Renal pelvis (tissue), 4 donors: ENCODE measurements around the gene CYP26A1. TPM values are rescaled to one million over a fixed set of nuclear protein-coding genes. Genes with fewer than 3 reads are reported as not detected.
"Not testable (repeated sequence)": the region's sequence is repeated elsewhere in the genome, so short reads cannot be mapped to it uniquely, and the experiment has no call there.

Source experiments
- DNase-seq: peaks from one replicate; pipeline ENCODE4 v3.0.0-alpha.2; 2013
- polyA plus RNA-seq, 3 donors: library from polyadenylated mRNA; unstranded; fragments of 120-200 nt; gene quantifications; one replicate each; pipeline ENCODE4 v1.2.1, GENCODE V29; 2013; ENCODE audit not compliant: insufficient read length in 3 of 3

CYP26A1 gene
- polyA plus RNA-seq, 3 donors = 0.30 TPM; not detected in 2

DNA sequence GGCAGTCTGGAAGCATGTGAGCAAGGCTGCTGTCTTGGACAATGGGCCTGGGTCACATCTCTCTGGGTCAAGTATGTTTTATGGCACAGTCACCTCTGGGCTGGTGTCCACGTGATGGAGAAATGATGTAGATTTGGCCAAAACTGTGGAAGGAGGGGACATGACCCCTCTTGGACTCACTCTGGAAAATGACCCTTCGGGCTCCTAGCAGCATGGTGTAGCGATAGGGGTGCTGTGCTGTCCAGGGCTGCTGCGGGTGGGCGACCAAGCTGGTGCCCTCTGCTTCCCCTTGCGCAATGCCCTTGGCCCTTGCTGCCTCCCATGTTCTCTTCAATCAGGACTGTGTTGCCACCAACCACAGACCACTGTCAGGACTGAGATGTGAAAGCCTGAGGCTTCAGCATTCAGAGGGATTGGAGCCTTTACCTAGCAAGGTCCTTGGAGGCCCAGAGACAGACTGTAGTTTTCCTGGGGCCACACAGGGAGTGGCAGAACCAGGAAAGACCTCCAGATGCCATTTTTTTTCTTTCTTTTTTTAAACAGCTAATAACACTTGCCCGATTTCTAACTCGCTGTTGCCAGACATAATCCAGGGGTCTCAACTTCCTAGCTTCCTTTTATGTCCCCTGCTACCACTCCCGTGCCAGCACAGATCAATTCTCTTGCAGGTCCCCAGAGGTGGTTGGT, 6.1 kb downstream of the CYP26A1 start:
- no peak for DNase-seq

DNA sequence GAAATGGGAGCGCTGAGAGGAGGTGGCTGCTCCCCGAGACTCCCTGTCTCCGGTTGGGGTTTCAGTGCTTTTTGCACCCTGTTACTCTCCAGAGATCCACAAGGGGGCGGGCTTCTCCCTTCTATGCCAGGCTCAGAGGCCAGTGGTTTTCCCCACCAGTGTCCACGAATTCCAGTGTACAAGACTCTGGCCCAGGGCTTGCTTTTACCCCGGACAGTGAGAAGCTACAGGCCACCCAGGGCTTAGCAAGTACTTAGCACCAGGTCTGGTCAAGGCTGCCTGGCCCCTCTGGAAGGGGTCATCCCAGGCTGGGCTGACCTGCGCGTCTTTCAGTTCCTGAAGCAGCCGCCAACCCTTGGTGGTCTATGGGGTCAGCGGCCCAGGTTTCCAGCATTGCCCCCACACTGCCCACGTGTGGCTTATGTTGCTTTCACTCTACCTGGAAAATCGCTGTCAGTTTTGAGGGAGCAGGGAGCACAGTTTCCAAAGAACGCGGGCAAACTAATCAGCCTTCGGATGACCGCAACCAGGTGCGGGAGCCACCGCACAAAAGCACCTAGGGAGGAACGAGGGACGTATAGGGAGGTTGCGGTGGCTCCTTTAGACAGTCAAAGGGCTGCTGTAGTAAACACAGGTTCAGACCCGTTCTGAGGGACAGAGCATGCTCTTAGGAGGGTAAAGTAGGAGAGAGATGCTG, 6.8 kb downstream of the CYP26A1 start:
- no peak for DNase-seq

DNA sequence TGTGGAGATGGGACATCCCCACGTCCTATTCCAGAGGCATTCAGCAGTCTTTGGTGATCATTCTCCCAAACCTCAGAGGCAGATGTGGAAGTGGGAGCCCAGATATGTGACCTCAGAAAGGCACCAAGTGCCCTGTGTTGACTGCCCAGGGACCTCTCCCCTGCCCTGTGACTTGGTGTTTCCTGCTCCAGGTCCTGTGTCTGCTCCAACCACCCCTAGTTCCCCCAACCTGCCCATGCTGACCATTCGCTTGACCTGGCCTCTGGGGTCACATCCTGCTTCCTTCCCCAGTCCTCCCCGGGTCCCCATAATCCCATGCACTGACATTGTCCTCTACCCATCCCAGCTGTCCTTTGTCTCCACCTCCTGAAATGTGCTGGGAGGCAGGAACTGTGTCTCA, 7.6 kb downstream of the CYP26A1 start:
- no peak for DNase-seq

DNA sequence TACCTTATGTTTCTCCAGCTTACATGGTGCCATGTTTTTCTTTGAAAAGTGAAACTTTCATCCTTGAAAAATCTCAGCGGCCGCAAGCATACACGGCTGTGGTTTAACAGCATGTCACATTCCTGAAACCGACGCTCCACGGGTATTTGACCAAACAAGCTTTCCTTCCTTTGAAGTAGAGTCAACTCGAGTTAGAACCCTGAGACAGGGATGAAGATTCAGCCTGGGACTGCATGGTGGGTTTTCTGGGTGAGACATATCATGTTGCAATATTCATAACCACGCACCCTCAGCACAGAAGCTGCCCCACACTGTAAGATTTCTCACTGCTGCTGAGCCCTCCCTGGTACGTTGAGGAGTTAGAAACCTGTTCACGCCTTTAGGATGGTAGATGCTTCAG, 8.1 kb downstream of the CYP26A1 start:
- DNase-seq = no peak

DNA sequence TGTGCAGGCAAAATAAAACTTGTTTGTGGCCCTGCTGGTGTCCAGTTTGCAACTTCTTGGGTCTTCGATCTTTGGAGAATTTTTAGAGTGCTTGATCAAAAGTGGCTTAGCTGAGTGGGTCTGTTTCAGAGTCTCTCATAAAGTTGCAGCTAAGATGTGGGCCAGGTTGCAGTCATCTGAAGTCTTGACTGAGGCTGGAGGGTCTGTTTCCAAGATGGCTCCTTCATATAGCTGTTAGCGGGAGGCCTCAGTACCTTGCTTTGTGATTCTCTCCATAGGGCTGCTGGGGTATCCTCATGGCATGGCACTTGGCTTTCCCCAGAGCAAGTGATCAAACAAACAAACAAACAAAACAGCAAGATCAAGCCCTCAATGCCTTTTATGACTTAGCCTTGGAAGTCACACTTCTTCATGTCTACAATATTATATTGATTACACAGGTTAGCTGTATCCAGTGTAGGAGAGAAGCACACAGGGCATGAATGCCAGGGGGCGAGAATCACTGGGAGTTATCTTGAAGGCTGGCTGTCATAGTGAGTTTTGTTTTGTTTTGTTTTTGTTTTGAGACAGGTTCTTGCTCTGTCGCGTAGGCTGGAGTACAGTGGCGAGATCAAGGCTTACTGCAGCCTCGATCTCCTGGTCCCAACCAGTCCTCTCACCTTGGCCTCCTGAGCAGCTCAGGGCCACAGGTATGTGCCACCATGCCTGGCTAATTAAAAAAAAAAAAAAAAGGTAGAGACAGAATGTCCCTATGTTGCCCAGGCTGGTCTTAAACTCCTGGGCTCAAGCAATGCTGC, 10.2 kb downstream of the CYP26A1 start:
- no peak for DNase-seq

DNA sequence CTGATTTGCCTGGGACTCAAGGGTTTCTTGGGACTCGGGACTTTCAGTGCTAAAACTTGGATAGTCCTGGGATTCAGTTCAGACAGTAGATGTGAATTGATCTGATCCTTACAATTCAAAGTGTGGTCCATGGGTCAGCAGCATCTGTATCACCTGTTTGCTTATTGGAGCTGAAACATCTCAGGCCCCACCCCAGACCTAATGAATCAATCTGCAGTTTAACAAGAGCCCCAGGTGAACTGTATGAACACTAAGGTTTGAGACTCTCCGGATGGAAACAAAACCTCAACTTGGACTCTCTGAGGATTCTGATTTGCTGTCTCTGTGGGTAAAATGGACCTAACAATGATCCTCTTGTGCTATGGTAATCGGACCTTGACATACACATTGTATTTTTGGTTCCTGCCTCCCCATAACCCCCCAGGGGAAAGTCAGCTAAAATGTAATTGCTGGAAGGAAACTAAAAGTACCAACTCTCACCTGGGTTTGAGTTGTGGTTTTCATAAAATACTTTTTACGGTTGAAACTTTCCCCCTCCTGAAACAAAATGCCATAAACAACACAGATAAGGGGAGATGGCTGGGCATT, 11.7 kb downstream of the CYP26A1 start:
- DNase-seq = no peak

DNA sequence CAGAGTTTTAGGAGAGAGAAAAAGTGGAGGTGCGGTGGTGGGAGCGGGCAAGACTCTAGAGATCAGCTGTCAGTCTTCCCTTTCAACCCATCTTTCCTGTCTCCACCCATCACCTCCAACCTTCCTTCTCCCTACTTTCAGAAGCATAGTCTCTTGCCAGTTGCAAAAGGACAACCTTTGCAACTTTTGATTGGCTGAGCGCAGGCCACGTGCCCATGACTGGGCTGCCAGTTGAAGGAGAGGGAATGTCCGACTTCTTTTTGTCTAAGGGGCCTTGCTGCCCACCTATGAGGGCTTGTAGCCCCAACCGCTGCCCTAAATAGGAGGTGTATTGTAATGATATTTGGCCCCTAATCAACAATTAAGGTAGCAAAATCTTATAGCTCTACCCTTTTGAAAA, 12.6 kb downstream of the CYP26A1 start:
- DNase-seq = no peak

DNA sequence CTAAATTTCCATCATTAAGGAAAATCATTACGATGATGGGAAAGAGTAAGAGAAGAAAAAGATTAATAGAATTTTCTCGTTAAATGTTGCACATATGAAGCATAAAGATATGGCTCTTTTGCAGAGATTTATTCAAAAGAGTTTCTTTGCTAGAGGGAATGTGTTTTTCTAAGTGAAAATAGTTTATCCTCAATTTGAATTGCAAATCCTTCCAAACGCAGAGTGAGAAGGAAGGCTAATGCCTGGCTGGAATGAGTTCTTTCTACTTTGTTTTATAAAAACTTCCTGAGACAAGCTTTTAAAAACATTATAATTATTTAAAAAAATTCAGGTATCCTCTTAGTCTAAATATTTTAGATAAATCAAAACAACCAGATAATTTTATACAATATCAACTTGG, 14.2 kb downstream of the CYP26A1 start:
- no peak for DNase-seq

DNA sequence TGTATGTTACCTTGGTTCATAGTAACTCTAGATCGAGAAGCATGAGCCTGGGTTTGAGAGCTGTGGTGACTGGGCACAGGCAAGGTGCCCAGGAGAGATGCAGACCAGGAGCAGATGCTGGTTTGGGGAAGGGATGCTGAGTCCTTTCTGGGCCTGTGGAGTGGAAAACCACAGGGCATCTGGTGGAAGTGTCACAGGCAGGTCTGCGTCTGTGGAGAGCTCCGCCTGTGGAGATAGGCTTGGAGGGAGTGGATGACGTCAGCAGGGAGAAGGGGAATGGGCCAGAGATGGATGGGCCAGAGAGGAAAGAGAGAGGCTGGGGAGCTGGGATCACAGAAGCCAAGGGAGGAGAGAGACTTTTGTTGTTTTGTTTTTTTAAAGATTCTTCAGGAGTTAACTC, 14.8 kb downstream of the CYP26A1 start:
- no peak for DNase-seq

DNA sequence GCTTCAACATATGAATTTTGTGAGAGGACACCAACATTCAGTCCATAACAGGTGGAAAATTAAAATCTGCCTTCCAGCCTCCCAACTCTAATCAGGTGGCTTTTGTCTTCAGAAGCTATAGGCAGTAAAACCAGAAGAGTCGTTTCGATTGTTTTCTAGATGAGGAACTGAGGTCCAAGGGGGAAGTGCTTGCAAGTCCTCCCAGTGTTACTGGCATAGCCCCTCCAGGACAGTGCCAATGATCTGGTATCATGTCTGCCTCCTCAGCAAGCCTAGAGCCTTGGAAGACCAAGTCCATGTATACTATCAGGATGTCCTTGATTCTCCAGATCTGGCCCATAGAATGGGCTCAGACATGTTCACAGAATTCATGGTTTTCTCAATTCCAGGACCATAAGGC, 16.9 kb downstream of the CYP26A1 start:
- no peak for DNase-seq

DNA sequence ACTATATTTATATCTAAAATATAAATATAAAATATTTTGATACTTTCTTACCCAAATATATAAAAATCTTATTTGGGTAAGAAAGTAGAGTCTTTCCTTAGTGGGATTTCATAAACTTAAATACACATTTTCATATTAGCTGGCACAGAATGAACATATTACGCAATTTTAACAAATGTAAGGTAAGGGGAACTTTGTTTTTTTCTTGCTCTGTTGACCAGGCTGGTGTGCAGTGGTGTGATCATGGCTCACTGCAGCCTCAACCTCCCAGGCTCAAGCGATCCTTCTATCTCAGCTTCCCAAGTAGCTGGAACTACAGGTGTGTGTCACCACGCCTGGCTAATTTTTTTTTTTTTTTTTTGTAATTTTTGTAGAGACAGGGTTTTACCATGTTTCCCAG, 18.3 kb downstream of the CYP26A1 start:
- no peak for DNase-seq

DNA sequence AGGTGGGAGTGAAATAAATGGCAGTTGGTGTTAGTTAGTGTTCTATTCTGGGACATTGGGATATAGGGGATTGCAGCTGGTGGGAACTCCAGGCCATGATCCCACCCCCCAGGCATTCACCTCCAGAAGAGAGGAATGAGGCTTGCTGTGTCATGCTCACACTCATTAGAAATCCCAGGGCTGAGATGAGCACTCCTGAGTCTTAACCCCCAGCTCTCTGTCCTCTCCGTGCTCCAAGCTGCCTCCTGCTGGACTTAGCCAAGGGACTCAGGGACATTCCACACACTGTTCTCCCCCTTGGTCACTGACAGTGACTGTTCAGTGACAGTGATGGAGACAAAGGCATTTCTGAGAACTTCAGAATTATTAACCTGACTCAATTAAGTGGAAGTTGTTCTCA, 21.5 kb downstream of the CYP26A1 start:
- DNase-seq = no peak

DNA sequence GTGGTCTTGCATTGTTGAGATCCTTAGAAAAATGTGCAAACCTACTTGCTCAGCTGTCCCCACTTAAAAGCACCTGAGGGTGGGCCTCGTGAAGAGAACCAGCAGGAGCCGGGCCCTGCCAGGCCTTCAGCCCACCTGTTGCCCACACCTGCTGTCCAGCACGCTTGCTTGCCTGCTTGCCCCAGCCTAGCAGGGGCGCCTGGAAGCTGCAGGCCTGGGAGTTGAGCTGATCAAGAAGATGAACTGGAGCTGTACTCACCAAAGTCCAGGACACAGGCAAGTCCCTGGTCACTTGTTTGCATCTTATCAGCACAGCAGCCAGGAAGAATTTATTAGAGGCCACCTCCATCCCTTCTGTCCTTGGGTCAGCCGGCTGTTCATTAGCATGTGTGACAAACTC, 23.2 kb downstream of the CYP26A1 start:
- no peak for DNase-seq

DNA sequence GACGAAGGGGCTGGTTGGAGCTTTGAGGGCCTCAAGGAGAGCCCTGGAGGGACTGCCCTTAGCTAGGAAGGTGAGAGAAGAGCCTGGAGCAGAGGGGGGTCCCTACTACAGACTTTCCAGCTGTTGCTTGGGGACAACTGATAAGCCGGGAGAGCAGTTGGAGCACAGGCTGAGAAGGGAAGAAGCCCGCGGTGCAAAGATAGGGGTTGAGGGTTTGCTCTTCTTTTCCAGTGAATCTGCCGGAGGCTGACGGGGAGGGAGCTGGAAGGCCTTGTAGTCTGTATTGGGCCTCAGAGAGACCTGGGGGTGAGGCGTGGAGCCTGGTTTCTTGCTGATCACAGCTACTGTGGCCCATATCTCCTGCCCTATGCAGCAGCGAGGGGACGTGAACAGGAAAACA, 23.7 kb downstream of the CYP26A1 start:
- no peak for DNase-seq

DNA sequence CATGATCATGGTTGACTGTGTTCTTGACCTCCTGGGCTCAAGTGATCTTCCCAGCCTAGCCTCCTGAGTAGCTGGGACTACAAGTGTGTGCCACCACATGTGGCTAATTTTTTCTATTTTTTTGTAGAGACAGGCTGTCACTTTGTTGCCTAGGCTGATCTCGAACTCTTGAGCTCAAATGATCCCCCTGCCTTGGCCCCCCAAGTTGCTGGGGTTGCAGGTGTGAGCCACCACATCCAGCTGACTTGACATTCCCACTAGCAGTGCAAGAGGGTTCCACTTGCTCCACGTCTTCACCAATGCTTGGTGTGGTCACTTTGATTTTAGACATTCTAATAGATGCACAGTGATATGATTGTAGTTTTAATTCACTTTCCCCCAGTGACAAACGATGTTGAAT, 25.1 kb downstream of the CYP26A1 start:
- DNase-seq = no peak

DNA sequence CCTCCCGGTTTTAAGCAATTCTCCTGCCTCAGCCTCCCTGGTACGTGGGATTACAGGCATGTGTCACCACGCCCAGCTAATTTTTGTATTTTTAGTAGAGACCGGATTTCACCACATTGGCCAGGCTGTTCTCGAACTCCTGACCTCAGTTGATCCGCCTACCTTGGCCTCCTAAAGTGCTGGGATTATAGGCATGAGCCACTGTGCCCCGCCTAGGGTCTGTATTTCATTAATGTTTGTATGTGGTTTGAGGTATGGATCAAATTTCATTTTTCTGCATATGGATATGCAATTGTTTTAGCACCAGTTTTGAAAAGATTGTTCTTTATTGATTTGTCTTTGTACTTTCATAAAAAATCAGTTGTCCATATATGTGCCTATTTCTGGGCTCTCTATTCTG, 26.0 kb downstream of the CYP26A1 start:
- DNase-seq = no peak

DNA sequence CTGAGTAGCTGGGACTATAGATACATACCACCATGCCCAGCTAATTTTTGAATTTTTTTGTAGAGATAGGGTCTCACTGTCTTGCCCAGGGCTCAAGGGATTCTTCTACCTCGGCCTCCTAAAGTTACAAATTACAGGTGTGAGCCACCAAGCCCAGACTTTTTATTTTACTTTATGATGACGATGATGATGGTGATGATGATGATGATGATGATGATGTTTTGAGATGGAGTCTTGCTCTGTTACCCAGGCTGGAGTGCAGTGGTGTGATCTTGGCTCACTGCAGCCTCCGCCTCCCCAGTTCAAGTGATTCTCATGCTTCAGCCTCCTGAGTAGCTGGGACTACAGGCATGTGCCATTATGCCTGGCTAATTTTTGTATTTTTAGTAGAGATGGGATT, 27.5 kb downstream of the CYP26A1 start:
- not testable (repeated sequence) for DNase-seq

DNA sequence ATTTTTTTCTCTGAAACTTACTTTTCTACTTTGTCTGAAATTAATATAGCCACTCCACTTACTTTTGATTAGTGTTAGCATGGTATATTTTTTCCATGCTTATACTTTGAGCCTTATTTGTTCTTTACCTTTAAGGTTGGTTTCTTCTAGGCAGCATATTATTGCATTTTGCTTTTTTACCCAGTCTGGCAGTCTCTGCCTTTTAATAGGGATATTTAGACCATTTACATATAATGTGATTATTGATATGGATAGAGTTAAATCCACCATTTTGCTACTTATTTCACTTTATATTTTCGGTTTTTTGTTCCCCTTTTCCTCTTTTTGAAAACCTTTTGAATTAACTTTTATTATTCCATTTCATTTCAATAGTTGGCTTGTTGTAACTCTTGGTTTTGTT, 30.3 kb downstream of the CYP26A1 start:
- no peak for DNase-seq

DNA sequence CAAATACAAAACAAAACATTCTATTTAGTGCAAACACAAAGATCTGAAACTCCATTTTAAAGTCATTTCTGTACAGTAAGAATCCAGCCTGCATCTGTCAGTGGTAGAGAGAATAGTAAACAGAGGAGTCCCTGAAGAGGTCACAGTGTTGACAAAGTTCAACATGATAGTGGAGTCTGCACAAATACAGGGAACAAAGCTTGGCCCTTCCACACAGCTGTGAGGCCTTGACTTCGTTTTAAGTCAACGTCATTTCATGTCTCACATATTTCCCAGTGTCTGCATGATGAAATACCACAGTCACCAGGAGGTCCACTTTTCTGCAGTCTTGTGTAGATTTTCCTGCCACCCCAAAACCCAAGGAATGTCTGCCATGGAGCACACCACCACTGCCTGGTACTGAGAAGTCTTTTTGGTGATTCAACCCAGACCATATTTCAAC, 33.0 kb downstream of the CYP26A1 start:
- no peak for DNase-seq

DNA sequence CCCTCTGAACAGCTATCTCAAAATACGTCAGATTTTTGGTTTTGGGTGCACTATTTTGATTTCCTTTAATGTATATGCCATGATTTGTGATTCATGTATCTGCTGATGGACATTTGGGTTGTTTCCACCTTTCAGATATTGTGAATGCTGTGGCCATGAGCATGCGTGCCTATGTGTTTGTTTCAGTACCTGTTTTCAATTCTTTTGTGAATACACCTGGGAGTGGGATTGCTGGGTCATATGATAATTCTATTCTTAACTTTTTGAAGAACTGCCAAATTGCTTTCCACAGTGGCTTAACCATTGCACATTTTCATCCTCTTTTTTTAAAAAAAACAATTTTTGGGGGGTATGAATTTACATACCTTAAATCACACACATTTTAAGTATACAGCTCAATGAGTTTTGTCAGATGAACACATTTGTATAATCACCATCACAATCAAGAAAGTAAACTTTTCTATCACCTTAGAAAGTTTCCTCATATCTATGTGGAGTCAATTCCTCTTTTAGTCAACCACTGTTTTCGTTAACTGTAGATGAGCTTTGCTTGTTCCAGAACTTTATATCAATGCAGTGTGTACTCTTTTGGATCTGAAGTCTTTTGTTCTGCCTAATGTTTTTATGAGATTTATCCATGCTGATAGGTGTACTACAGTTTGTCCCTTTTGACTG, 36.9 kb downstream of the CYP26A1 start:
- DNase-seq = no peak

DNA sequence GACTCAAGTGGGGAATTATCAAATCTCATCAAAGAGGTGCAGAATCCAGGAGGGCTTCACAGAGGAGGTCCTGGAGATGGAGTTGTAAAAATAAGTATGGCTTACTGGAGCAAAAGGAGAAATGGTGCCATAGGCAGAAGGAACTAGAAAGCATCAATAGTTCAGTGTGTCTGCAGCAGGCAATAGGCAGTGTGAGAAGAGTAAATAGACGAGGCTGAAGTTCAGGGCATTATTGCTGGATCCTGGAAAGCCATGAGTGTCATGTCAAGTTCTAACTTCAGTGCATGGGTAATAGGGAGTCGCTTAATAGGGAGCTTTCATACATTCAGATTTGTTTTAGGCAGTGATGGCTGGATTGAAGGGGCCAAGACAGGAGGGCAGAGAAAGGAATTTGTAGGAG, 39.3 kb downstream of the CYP26A1 start:
- DNase-seq = no peak
